Neural crest cell (in vitro differentiated cells): ENCODE data around the gene TMCC2. TPM values are rescaled to one million over a fixed set of nuclear protein-coding genes. Genes with fewer than 3 reads are reported as not detected.
"Not testable (repeated sequence)": the region's sequence is repeated elsewhere in the genome, so short reads cannot be mapped to it uniquely, and the experiment has no call there.

Experiments used
- DNase-seq: peaks from one replicate; pipeline ENCODE4 v3.0.0; 2021; ENCODE audit warnings: low read depth, mixed read lengths, low spot score
- H3K27ac Mint-ChIP-seq: one replicate; pipeline ENCODE4 v1.8.0; 2021; ENCODE audit warnings: mild to moderate bottlenecking, mixed read lengths; ENCODE audit not compliant: unreplicated experiment
- H3K27me3 Mint-ChIP-seq: 2 replicates; pipeline ENCODE4 v1.8.0; 2021; ENCODE audit warnings: low read depth, mild to moderate bottlenecking, mixed read lengths
- H3K36me3 Mint-ChIP-seq: 2 replicates; pipeline ENCODE4 v1.8.0; 2021; ENCODE audit warnings: low read depth, mild to moderate bottlenecking, mixed read lengths
- H3K4me1 Mint-ChIP-seq: 2 replicates; pipeline ENCODE4 v1.8.0; 2021; ENCODE audit warnings: mixed read lengths
- H3K4me3 Mint-ChIP-seq: one replicate; pipeline ENCODE4 v1.8.0; 2021; ENCODE audit warnings: mild to moderate bottlenecking, mixed read lengths
- H3K9me3 Mint-ChIP-seq: 2 replicates; pipeline ENCODE4 v1.8.0; 2021; ENCODE audit warnings: mixed read lengths
- total RNA-seq: library from RNA; stranded (reverse); gene quantifications from 2 replicates; pipeline ENCODE4 v1.2.1, GENCODE V29; 2021
- TF ChIP-seq, protein P1 (sequence below): fragments of 200-600 bp; sonication (generic); conservative IDR thresholded peaks from 2 replicates; pipeline ENCODE4 v1.5.0; 2021; ENCODE audit warnings: antibody characterized with exemption, mild to moderate bottlenecking

The TMCC2 gene
- total RNA-seq, 1 donor from 2014 or later: 16.1 TPM

DNA sequence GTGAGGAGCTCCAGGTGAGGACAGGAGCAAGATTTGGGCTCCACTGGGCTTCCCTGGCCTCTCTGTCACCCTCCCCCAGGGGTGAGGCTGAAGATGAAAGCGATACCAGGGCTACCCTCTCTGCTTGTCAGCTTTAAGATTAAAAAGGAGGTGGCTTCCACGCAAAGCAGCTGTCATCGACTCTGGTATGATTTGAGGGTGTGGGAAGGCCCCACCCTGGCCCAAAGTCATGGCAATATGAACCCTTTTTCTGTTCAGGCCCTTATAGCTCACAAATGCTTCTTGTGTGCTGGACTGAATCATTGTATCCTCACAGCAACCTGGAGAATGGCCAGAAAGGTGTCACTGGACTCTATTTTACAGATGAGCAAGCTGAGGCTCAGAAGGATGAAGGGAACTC lies 52.2 kb downstream of the TMCC2 start:
- no peak for DNase-seq
- Mint-ChIP-seq H3K27ac (peak overlapping the region; percentile 67), H3K4me3 (no peak overlapping the region)

DNA sequence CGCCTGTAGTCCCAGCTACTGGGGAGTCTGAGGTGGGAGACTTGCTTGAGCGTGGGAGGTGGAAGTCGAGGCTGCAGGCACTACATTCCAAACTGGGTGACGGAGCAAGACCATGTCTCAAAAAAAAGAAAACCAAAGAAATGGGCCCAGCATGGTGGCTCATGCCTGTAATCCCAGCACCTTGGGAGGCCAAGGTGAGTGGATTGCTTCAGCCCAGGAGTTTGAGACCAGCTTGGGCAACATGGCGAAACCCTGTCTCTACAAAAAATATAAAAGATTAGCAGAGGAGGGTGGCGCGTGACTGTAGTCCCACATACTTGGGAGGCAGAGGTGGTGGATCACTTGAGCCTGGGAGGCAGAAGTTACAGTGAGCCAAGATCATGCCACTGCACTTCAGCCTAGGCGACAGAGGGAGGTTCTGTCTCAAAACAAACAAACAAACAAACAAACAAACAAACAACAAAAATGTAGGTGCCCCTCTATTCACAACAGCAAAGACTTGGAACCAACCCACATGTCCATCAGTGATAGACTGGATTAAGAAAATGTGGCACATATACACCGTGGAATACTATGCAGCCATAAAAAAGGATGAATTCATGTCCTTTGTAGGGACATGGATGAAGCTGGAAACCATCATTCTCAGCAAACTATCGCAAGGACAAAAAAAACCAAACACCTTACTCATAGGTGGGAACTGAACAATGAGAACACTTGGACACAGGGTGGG lies 53.1 kb downstream of the TMCC2 start:
- not testable (repeated sequence) for H3K27ac Mint-ChIP-seq, H3K36me3 Mint-ChIP-seq, H3K27me3 Mint-ChIP-seq, DNase-seq, H3K9me3 Mint-ChIP-seq, H3K4me3 Mint-ChIP-seq
- peaks cover 37% of the 10 kb centered on the region for H3K4me1 Mint-ChIP-seq

More for the DNA sequence above, 52.2 kb downstream of the TMCC2 start:
- no peaks in the 10 kb centered on the region for H3K27me3 Mint-ChIP-seq
- no peaks in the 10 kb centered on the region for H3K9me3 Mint-ChIP-seq
- no peaks in the 10 kb centered on the region for H3K36me3 Mint-ChIP-seq
- peaks cover 28% of the 10 kb centered on the region for H3K4me1 Mint-ChIP-seq
- TF ChIP-seq, protein P1, sequence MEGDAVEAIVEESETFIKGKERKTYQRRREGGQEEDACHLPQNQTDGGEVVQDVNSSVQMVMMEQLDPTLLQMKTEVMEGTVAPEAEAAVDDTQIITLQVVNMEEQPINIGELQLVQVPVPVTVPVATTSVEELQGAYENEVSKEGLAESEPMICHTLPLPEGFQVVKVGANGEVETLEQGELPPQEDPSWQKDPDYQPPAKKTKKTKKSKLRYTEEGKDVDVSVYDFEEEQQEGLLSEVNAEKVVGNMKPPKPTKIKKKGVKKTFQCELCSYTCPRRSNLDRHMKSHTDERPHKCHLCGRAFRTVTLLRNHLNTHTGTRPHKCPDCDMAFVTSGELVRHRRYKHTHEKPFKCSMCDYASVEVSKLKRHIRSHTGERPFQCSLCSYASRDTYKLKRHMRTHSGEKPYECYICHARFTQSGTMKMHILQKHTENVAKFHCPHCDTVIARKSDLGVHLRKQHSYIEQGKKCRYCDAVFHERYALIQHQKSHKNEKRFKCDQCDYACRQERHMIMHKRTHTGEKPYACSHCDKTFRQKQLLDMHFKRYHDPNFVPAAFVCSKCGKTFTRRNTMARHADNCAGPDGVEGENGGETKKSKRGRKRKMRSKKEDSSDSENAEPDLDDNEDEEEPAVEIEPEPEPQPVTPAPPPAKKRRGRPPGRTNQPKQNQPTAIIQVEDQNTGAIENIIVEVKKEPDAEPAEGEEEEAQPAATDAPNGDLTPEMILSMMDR: no peak

GRCh38 chr1:205283270-205284147 lies 55.8 kb downstream of the TMCC2 start:
- peak overlapping the region; percentile 54 for H3K4me3 Mint-ChIP-seq
- no peak for DNase-seq
- no peaks in the 10 kb centered on the region for H3K27me3 Mint-ChIP-seq
- H3K9me3 Mint-ChIP-seq: no peaks in the 10 kb centered on the region
- H3K4me1 Mint-ChIP-seq: peaks cover 63% of the 10 kb centered on the region
- peak overlapping the region; percentile 45 for H3K27ac Mint-ChIP-seq
- H3K36me3 Mint-ChIP-seq: no peaks in the 10 kb centered on the region
- TF ChIP-seq, protein P1: no peak

DNA sequence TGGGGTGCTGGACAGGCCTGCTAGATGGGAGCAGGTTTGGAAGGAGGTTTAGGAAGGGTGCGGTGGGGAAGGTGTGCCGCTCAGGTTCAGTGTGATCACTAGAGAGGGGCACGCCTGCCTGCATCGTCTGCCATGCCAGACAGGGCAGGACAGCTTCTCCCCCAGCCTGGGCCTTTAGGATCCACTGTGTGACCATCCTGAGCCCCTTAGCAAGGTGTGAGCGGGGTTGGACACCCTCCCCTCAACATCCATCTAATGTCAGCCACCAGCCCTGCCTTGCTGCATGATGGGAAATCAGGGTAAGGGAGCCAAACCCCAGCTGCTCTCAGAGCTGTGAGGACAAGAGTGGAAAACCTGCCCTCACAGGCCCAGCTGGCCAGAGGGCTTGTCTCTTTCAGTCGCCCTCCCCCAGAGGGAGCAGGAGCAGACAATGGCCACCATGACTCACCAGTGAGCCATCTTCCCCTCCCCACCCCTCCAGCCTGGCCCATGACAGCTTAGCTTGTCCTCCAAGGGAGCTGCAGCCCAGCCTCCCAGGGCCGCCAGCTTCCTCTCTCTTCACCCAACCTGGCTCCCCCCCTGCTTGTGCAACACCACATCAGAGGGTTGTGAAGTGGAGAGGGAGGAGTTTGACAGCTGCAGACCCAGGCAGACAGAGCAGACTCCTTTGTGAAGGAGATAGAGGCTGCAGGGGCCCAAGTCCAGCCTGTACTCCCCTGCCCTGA lies 56.8 kb downstream of the TMCC2 start:
- peak; percentile 55 for DNase-seq
- Mint-ChIP-seq H3K27me3 (no peaks in the 10 kb centered on the region), H3K9me3 (no peaks in the 10 kb centered on the region), H3K36me3 (no peaks in the 10 kb centered on the region), H3K4me1 (peaks cover 68% of the 10 kb centered on the region), H3K4me3 (peak overlapping the region; percentile 17), H3K27ac (peak overlapping the region; percentile 69)
- TF ChIP-seq, protein P1: no peak

DNA sequence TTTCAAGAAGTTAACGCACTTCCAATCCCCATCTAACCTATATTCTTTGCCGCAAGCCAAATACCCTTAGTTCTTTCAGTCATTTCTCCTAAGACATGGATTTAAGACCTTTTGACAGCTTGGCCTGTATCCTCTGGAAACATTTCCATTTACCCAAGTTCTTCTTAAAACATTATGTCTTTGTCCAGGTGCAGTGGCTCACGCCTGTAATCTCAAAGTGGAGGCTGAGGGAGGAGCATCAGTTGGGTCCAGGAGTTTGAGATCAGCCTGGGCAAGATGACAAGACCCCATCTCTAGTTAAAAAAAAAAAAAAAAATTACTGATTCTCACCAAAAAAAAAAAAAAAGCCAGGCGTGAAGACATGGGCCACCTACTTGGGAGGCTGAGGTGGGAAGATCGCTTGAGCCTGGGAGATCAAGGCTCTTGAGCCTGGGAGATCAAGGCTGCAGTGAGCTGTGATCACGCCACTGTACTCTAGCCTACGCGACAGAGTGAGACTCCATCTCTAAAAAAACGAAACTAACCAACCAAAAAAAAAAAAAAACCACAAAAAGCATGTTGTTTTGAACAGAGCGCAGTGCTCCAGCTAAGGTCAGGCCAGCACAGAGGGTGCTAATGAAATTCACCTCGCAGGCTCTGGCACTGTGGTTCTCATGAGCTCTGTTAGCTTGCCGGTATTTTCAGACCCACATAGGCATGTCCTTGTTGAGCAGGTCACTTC lies 57.8 kb downstream of the TMCC2 start:
- Mint-ChIP-seq H3K27ac (peak overlapping the region; percentile 69), H3K27me3 (no peaks in the 10 kb centered on the region), H3K9me3 (no peaks in the 10 kb centered on the region), H3K4me1 (peaks cover 65% of the 10 kb centered on the region), H3K36me3 (no peaks in the 10 kb centered on the region), H3K4me3 (peak overlapping the region; percentile 52)
- TF ChIP-seq, protein P1: no peak
- DNase-seq: no peak
